Sigmoid colon (tissue), 7 donors: ENCODE results near the gene PTGER2. TPM values are rescaled to one million over a fixed set of nuclear protein-coding genes. Genes with fewer than 3 reads are reported as not detected.

Source experiments
- DNase-seq: peaks from one replicate; pipeline ENCODE4 v3.0.0-alpha.2; 2019
- H3K27ac ChIP-seq, 4 donors: fragments of 200-600 bp; sonication (generic); one replicate each; pipeline ENCODE4 v1.5.1; 2016 to 2019; ENCODE audit warnings: mild to moderate bottlenecking in 1 of 4
- H3K27me3 ChIP-seq, 3 donors: fragments of 200-600 bp; sonication (generic); one replicate each; pipeline ENCODE4 v1.5.1; 2019; ENCODE audit warnings: mild to moderate bottlenecking in 1 of 3
- H3K36me3 ChIP-seq, 4 donors: fragments of 200-600 bp; sonication (generic); one replicate each; pipeline ENCODE4 v1.5.1; 2016 to 2019
- H3K4me1 ChIP-seq, 4 donors: fragments of 200-600 bp; sonication (generic); one replicate each; pipeline ENCODE4 v1.5.1; 2017 to 2019
- H3K4me3 ChIP-seq, 4 donors: fragments of 200-600 bp; sonication (generic); one replicate each; pipeline ENCODE4 v1.5.1; 2017 to 2019; ENCODE audit warnings: mild to moderate bottlenecking in 2 of 4, moderate library complexity in 1 of 4
- H3K9me3 ChIP-seq, 4 donors: fragments of 200-600 bp in 3 of 4; sonication (generic) in 3 of 4; one replicate each; pipeline versions ENCODE4 v1.5.1 to v1.6.1; 2013 to 2019
- EP300 ChIP-seq, 4 donors: sonication (generic); formaldehyde crosslinking; IDR thresholded peaks; one replicate each; pipeline ENCODE4 v1.6.1; 2017; ENCODE audit warnings: antibody characterized with exemption in 4 of 4
- POLR2A ChIP-seq, 2 donors: fragments of 450-650 bp; IDR thresholded peaks; one replicate each; pipeline ENCODE4 v1.6.1; 2016; ENCODE audit warnings: antibody characterized with exemption in 2 of 2, mild to moderate bottlenecking in 2 of 2, moderate library complexity in 2 of 2
- POLR2AphosphoS5 ChIP-seq, 4 donors: sonication (generic); formaldehyde crosslinking; IDR thresholded peaks; one replicate each; pipeline ENCODE4 v1.6.1; 2017; ENCODE audit warnings: antibody characterized with exemption in 4 of 4
- WGBS, 2 donors: extraction: QIAGEN DNeasy Blood & Tissue Kit; methylation state at CpG; one replicate each; pipeline ENCODE4 v1.1.7; 2013; 5-methylcytosine and 5-hydroxymethylcytosine counted together
- intact Hi-C: fragments of 100-400 bp; cut with DNase I; formaldehyde crosslinking; loops from one replicate; pipeline ENCODE4 v1.15.1; 2023
- polyA plus RNA-seq, 3 donors: library from polyadenylated mRNA; stranded (reverse); fragments of 200-250 nt; gene quantifications; one replicate each; pipeline ENCODE4 v1.2.3, GENCODE V29; 2013
- total RNA-seq, 4 donors: library from RNA; depleted of rRNA; stranded (reverse); fragments of >200 nt; gene quantifications; one replicate each; pipeline ENCODE4 v1.1.0, GENCODE V29; 2016
- TF ChIP-seq, protein P1 (sequence below), 4 experiments: fragments of 450-650 bp in 3 of 4; fragments of 200-600 bp in 1 of 4; IDR thresholded peaks; one replicate each; pipeline ENCODE4 v1.5.1; 2016 to 2019; ENCODE audit warnings: antibody characterized with exemption in 4 of 4, mild to moderate bottlenecking in 3 of 4, moderate library complexity in 2 of 4
- donor health status: healthy with polysubstance abuse.
- donor health status: Bipolar disorder and iron deficiency.
- donor health status: healthy.

The PTGER2 gene
- total and polyA plus RNA-seq, 7 donors: 0.55 to 3.9 (median 2.5) TPM

DNA sequence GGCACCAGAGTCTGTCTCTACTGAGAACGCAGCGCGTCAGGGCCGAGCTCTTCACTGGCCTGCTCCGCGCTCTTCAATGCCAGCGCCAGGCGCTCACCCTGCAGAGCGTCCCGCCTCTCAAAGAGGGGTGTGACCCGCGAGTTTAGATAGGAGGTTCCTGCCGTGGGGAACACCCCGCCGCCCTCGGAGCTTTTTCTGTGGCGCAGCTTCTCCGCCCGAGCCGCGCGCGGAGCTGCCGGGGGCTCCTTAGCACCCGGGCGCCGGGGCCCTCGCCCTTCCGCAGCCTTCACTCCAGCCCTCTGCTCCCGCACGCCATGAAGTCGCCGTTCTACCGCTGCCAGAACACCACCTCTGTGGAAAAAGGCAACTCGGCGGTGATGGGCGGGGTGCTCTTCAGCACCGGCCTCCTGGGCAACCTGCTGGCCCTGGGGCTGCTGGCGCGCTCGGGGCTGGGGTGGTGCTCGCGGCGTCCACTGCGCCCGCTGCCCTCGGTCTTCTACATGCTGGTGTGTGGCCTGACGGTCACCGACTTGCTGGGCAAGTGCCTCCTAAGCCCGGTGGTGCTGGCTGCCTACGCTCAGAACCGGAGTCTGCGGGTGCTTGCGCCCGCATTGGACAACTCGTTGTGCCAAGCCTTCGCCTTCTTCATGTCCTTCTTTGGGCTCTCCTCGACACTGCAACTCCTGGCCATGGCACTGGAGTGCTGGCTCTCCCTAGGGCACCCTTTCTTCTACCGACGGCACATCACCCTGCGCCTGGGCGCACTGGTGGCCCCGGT, 46.4 kb upstream of the PTGER2 start, which contains the start of gene PTGDR:
PTGDR (plus strand) TSS at position 198 of the 778 bp plus-strand sequence; CDS start at position 315, 117 bp downstream.
- Histone ChIP-seq H3K9me3 (no peaks in the 10 kb centered on the region), H3K27ac (peak within 1 kb of the TSS in 2 of 4 donors; percentile 5 to 20), H3K36me3 (no peaks in the 10 kb centered on the region), H3K27me3 (peaks cover 8 to 33% (median 22%) of the 10 kb centered on the region in 3 donors), H3K4me1 (peaks cover 0 to 24% (median 18%) of the 10 kb centered on the region in 4 donors), H3K4me3 (peak within 1 kb of the TSS; percentile 16 to 43 (median 34))
- 1 to 2% methylated on average over 63 of the region's 63 CpGs for WGBS, 2 donors
- intact Hi-C loops: no loop called here
- DNase-seq: no peak
- TF ChIP-seq POLR2A (IDR thresholded peaks at IDR 0.05) (no peak), EP300 (IDR thresholded peaks at IDR 0.05) (no peak), POLR2AphosphoS5 (IDR thresholded peaks at IDR 0.05) (no peak)
- TF ChIP-seq, protein P1, sequence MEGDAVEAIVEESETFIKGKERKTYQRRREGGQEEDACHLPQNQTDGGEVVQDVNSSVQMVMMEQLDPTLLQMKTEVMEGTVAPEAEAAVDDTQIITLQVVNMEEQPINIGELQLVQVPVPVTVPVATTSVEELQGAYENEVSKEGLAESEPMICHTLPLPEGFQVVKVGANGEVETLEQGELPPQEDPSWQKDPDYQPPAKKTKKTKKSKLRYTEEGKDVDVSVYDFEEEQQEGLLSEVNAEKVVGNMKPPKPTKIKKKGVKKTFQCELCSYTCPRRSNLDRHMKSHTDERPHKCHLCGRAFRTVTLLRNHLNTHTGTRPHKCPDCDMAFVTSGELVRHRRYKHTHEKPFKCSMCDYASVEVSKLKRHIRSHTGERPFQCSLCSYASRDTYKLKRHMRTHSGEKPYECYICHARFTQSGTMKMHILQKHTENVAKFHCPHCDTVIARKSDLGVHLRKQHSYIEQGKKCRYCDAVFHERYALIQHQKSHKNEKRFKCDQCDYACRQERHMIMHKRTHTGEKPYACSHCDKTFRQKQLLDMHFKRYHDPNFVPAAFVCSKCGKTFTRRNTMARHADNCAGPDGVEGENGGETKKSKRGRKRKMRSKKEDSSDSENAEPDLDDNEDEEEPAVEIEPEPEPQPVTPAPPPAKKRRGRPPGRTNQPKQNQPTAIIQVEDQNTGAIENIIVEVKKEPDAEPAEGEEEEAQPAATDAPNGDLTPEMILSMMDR (IDR thresholded peaks at IDR 0.05): no peak

DNA sequence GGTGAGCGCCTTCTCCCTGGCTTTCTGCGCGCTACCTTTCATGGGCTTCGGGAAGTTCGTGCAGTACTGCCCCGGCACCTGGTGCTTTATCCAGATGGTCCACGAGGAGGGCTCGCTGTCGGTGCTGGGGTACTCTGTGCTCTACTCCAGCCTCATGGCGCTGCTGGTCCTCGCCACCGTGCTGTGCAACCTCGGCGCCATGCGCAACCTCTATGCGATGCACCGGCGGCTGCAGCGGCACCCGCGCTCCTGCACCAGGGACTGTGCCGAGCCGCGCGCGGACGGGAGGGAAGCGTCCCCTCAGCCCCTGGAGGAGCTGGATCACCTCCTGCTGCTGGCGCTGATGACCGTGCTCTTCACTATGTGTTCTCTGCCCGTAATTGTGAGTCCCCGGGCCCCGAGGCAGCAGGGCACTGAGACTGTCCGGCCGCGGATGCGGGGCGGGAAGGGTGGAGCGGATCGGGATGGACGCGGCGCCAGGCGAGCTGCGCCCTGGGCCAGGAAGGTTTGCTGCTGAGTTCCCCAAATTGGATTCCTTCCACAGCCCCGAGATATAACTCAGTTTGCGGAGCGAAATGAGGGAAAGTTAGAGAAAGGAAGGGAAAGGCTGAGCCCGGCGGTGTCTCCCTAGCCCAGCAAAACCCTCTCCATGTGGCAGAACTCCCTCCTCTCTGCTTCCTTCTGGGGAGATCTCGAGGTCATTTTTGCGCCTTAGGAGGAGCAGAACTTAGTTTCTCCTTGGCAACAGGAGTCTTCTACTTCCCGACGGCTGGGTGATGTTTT, 45.6 kb upstream of the PTGER2 start:
- no peak for DNase-seq
- Histone ChIP-seq H3K4me1 (peaks cover 0 to 24% (median 18%) of the 10 kb centered on the region in 4 donors), H3K4me3 (peak overlapping the region; percentile 16 to 43 (median 34)), H3K9me3 (no peaks in the 10 kb centered on the region), H3K27ac (peak overlapping the region in 1 of 4 donors; percentile 5), H3K27me3 (peaks cover 8 to 33% (median 22%) of the 10 kb centered on the region in 3 donors), H3K36me3 (no peaks in the 10 kb centered on the region)
- no peak for TF ChIP-seq EP300 (IDR thresholded peaks at IDR 0.05)
- TF ChIP-seq POLR2A (IDR thresholded peaks at IDR 0.05): no peak
- intact Hi-C loops: no loop called here
- 1 to 2% methylated on average over 54 of the region's 54 CpGs for WGBS, 2 donors

DNA sequence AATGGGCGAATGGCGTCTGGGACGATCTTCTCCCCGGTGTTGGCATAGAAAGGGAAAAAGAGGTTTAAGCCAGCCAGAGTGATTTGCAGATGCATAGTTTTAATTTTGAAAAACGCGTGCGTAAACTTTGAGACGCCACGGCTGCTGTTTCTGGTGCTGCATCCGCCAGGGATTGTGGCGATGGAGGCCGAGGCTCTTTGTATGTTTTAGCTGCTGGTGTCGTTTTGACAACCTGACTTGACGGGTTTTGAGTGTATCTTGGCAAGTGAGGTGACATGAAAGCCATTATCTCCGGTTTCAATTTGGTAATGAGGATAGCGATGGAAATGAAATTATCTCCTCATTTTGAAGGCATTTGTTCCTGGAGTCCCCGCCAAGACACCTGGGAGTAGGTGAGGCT, 45.0 kb upstream of the PTGER2 start:
- TF ChIP-seq POLR2AphosphoS5 (IDR thresholded peaks at IDR 0.05) (no peak), POLR2A (IDR thresholded peaks at IDR 0.05) (no peak), EP300 (IDR thresholded peaks at IDR 0.05) (no peak)
- TF ChIP-seq, protein P1 (IDR thresholded peaks at IDR 0.05): no peak
- Histone ChIP-seq H3K9me3 (no peaks in the 10 kb centered on the region), H3K4me1 (peaks cover 0 to 24% (median 18%) of the 10 kb centered on the region in 4 donors), H3K27me3 (peaks cover 8 to 33% (median 22%) of the 10 kb centered on the region in 3 donors), H3K27ac (no peak overlapping the region), H3K4me3 (peak overlapping the region in 3 of 4 donors; percentile 34 to 43 (median 35)), H3K36me3 (no peaks in the 10 kb centered on the region)
- WGBS, 2 donors: 8 to 27% methylated on average over 17 of the region's 17 CpGs
- intact Hi-C loops: no loop called here
- no peak for DNase-seq

DNA sequence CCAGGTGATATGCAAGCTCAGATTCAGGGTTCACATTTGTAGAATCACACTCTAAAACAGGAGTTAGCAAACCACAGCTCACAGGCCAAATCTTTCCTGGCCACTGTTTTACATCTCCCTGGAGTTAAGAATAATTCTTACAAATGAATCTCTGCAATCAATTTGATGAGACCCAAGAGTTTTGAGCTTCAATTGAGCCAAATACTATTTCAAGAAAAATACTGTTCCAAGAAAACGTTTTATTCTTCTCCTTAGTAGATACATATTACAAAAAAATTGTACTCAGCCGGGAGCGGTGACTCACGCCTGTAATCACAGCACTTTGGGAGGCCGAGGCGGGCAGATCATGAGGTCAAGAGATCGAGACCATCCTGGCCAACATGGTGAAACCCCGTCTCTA, 44.1 kb upstream of the PTGER2 start:
- no peak for TF ChIP-seq POLR2A (IDR thresholded peaks at IDR 0.05)
- TF ChIP-seq EP300 (IDR thresholded peaks at IDR 0.05): no peak
- no peak for TF ChIP-seq POLR2AphosphoS5 (IDR thresholded peaks at IDR 0.05)
- TF ChIP-seq, protein P1 (IDR thresholded peaks at IDR 0.05): no peak
- Histone ChIP-seq H3K4me3 (no peak overlapping the region), H3K4me1 (peaks cover 0 to 24% (median 18%) of the 10 kb centered on the region in 4 donors), H3K36me3 (no peaks in the 10 kb centered on the region), H3K27me3 (peaks cover 8 to 33% (median 22%) of the 10 kb centered on the region in 3 donors), H3K9me3 (no peaks in the 10 kb centered on the region), H3K27ac (no peak overlapping the region)
- intact Hi-C loops: no loop called here
- WGBS, 2 donors: 16 to 64% methylated on average over 8 of the region's 8 CpGs
- peak; percentile 70 for DNase-seq

DNA sequence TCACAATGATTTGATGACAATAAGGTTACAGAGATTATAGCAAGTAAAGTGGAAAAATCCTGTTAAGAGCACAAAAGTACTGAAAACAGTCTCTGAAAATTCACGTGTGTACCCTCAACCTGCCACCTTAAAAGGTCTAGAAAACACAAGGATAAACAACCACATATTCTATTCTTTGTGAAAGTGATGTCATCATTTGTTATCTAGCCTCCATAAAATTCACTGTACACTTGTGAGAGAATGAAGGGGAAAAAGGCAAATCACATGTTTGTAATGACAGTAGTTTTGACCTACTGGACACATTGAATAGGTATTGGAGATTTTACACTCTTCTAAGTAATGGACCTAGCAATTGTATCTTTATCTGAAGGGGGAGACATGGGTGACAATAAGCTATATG, 42.6 kb upstream of the PTGER2 start:
- no peak for DNase-seq
- intact Hi-C loops: no loop called here
- TF ChIP-seq POLR2AphosphoS5 (IDR thresholded peaks at IDR 0.05) (no peak), POLR2A (IDR thresholded peaks at IDR 0.05) (no peak)
- Histone ChIP-seq H3K27ac (no peak overlapping the region), H3K4me3 (no peak overlapping the region), H3K9me3 (no peaks in the 10 kb centered on the region), H3K4me1 (peaks cover 0 to 23% (median 18%) of the 10 kb centered on the region in 4 donors), H3K27me3 (peaks cover 8 to 35% (median 22%) of the 10 kb centered on the region in 3 donors), H3K36me3 (no peaks in the 10 kb centered on the region)
- WGBS, 2 donors: 17 to 54% methylated on average over 1 of the region's 1 CpG
